GM12865 (cell line): ENCODE data around the gene PDE10A.

Source experiments
- DNase-seq: peaks from one replicate; pipeline ENCODE4 v3.0.0; 2010; ENCODE audit warnings: low read depth
- H3K4me3 ChIP-seq: 2 replicates; pipeline ENCODE4 v1.5.1; 2011; ENCODE audit warnings: mild to moderate bottlenecking, low read depth, low read length, control low read depth
- CTCF ChIP-seq: IDR thresholded peaks from 2 replicates; pipeline ENCODE4 v1.5.1; 2011; ENCODE audit warnings: low read length, control low read depth, low read depth, inconsistent platforms; ENCODE audit not compliant: insufficient read depth; ENCODE audit errors: missing control alignments

PDE10A gene

GRCh38 chr6:165701564-165702354 is 38.7 kb upstream of the PDE10A start:
- DNase-seq, result no peak
- no peak for TF ChIP-seq CTCF
- no peak overlapping the region for H3K4me3 ChIP-seq

DNA sequence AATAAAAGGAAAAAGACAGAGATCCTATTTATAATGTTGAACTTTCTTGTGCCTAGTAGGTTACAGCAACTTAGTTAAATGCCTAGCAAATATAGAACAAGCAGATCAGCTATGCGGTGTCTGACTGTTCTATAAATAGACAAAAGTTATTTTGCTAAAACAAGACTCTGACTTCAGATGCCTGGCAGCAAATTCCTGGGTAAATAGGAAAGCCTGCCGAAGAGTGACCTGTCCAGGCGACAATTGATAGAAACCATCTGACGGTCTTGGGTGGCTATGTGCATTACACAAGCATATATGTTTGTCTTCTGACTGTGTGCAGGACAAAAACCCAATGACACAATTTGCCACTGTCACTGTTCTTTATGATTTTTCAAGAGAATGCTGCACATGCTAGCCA is 38.0 kb upstream of the PDE10A start:
- no peak for DNase-seq
- no peak for TF ChIP-seq CTCF
- H3K4me3 ChIP-seq, result no peak overlapping the region

- no peak overlapping the region for H3K4me3 ChIP-seq
- no peak for TF ChIP-seq CTCF
- DNase-seq, result no peak
Observed at GRCh38 chr6:165698868-165699267, 35.8 kb upstream of the PDE10A start.

GRCh38 chr6:165697171-165697570 is 34.1 kb upstream of the PDE10A start:
- H3K4me3 ChIP-seq, result no peak overlapping the region
- no peak for DNase-seq
- no peak for TF ChIP-seq CTCF

GRCh38 chr6:165695722-165696515 is 32.9 kb upstream of the PDE10A start:
- no peak overlapping the region for H3K4me3 ChIP-seq
- TF ChIP-seq CTCF, result no peak
- no peak for DNase-seq

DNA sequence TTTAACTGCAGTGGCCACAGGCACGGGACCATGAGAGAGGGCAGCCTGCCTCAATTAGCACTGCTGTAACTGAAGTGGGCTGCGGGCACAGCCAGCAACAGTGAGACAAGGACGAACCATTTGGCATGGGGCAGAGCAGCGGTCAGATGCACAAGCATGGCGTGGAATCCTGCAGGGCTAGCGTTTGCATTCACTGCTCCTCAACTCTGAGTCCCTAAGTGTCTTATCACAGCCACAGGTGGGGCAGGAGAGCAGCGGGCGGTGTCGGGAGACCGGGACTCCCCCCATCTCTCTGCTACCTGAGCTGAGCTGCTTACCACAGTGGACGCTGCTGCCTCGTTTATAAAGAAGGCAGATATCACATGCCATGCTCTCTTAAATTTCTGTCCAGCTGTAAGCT is 31.3 kb upstream of the PDE10A start:
- TF ChIP-seq CTCF, result no peak
- DNase-seq, result no peak
- peak overlapping the region; percentile 20; the same call in 1 of the 2 replicates for H3K4me3 ChIP-seq
